GM18498 (cell line): ENCODE results near the gene UTS2B.
"Not testable (repeated sequence)": the region's sequence is repeated elsewhere in the genome, so short reads cannot be mapped to it uniquely, and the experiment has no call there.

ENCODE experiments used
- ATAC-seq: cut with Tn5 transposase; IDR thresholded peaks from one replicate; pipeline ENCODE4 v1.9.1; 2021; ENCODE audit warnings: mild to moderate bottlenecking, moderate library complexity; ENCODE audit not compliant: unreplicated experiment

UTS2B gene

GRCh38 chr3:191282251-191283185 lies 47.8 kb downstream of the UTS2B start:
- ATAC-seq: no peak

DNA sequence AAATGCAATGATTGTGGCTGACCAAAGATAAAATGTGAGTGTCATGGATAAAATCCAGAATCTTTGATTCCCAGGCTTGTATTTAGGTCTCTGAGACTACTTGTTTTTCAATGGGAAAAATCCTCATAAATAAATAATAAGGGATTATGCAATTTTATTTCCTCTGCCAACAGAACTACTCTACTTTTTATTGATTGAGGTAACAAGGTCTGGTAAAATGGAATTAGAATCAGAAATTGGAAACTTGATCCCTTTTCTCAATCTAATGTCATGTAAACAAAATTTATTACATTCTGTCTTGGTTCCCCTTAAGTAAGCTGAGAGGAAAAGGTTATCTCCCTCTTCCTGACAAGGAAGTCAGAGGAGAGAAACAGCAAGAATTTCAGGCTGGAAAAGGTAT lies 49.4 kb downstream of the UTS2B start:
- no peak for ATAC-seq

DNA sequence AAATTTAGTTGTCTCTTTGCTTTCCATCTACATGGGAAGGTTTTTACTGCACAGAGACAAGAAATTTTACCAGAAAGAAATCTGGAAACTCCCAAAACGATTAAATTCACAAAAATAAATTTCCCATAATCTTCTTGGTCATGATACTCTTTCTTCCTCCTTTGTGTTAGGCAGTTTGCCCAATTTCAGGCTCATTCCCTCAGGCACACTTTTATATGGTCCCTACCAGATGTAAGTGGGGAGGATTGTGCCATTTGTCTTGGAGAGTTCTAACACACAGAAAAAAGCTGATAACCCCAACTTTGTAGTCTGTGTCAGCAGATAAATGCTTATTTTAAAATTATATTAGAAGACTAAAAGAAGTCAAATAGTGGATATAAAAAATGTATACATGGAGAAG lies 50.2 kb downstream of the UTS2B start:
- no peak for ATAC-seq

GRCh38 chr3:191275751-191276150 lies 54.6 kb downstream of the UTS2B start:
- no peak for ATAC-seq

DNA sequence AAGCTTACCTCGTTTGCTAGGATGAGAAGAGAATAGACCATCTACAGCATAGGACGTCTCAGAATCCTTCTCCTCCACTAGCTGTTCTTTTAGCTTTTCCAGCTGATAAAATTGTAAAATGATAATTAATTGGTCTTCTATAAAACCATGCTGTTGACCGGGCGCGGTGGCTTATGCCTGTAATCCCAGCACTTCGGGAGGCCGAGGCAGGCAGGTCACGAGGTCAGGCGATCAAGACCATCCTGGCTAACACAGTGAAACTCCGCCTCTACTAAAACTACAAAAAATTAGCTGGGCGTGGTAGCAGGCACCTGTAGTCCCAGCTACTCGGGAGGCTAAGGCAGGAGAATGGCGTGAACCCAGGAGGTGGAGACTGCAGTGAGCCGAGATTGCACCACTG lies 55.1 kb downstream of the UTS2B start:
- ATAC-seq: not testable (repeated sequence)

DNA sequence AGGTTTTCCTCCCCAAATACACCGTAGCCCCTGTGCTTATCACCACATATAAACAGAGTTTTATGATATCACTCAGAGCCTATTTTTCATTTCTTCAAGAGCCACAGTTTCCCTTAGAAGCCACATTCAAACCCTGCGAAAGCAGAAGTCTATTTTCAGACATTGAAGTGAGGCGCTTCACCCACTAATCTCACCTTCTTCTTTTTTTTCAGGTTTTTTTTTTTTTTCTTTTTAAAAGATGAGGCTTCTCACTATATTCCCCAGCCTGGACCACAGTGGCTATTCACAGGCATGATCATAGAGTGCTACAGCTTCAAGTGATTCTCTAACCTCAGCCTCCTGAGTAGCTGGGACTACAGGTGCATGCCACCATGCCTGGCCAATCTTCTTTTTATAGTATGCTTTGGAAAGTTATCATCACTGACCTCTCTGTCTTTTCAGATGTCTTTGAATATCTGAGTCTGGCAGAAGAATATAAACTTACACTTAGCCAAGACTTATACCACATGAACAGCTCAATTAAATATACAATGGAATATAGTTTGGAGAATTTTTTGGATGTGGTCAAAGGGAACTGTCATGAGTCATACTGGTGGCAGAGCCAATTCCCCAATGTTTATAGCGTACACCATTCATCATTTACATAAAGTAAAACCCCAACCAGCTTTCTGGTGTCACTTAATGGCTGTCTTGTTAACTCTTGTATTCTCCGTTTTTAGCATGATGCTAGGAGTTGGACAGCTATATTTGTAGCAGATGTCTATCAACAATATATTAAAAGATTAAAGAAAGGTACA lies 60.8 kb downstream of the UTS2B start:
- peak; percentile 84 for ATAC-seq

- no peak for ATAC-seq
These were observed 61.6 kb downstream of the UTS2B start for GRCh38 chr3:191268737-191269136.

DNA sequence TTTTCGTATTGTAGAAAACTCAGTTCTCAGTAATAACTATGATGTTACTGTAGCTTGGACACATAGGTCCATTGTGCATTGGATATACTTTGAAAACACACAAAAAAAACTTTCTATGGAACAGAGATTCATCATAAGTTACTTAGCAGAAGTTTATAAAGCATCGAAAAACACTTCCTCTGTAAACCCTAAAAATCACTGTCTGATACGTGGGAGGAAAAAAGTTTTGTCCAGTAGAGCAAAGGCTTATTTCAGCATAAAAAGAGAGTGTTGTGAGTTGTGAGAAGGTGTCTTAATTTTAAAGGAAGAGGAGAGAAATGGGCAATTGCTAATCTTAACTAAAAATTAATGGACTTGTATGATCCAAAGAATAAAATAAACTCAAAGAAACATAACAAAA lies 66.5 kb downstream of the UTS2B start:
- no peak for ATAC-seq

DNA sequence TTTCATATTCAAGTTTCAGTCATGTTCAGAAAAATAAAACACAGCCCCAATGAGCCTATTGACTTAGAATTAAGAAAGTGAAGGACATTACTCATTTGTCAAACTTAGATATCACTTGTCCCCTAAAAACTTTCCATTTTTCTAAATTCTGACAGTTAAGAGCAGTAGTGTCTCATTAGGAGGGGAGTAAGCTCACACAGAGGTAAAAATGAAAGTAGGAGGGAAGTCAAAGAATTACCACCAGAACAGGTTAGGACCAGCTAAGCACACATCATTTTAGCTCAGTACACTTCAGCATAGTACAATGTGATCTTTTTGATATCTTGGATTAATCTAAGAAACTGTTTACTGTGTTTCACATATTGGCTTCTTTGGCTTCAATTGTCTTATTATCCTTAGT lies 67.0 kb downstream of the UTS2B start:
- ATAC-seq: peak; percentile 91

DNA sequence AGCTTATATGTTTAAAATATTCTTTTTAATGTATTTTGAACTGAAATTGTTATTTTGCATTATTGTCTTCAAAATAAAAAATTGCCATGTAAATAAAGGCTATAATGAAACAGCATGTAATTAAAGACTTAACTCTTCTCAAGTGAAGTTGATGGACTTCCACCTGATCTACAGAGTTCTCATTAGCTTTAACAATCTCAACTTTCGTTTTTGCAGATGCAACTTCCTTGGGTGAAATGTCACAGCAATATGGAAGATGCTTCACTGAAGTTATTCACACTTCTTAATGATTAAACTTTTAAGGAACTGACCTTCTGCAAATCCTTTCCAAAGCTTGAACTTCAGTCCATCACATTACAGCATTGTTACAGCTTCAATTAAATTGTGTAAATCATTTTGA lies 67.7 kb downstream of the UTS2B start:
- peak; percentile 42 for ATAC-seq

DNA sequence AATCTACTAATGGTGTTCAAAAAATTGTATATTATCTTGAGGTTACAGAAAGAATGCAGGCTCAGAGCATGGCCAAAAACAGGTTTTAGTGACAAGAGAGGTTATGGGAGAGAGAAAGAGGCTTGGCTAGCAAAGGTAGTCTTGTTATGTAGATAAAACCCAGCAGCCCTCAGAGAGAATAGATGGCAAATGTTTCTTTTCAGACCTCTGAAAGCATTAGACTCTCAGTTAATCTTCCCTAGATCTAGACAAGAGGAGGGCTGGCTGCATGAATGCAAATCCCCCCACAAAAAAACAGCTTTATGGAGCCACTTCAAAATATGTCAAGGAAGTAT lies 69.1 kb downstream of the UTS2B start:
- ATAC-seq: no peak

GRCh38 chr3:191260431-191261303 lies 69.7 kb downstream of the UTS2B start:
- no peak for ATAC-seq

- ATAC-seq: no peak
These were observed 70.8 kb downstream of the UTS2B start for GRCh38 chr3:191259486-191259885.

GRCh38 chr3:191257286-191257685 lies 73.0 kb downstream of the UTS2B start:
- ATAC-seq: no peak

DNA sequence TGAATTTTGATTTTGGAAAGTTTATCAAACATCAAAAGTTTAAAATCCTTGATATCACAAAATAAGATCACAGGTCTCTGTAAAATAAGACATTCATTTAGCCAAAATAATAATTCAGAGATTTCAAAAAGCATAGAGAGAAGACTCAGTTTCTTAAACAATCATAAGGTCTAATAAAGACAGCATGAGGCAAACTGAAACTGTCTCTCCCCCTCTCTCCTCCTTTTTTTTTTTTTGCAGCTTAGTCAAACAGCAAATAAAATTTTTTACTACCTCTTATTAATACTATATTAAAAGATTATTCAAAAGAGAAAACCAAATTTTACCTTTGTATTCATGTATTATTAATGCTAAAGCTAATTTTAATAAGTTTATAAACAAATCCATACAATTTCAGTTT lies 73.9 kb downstream of the UTS2B start:
- no peak for ATAC-seq

DNA sequence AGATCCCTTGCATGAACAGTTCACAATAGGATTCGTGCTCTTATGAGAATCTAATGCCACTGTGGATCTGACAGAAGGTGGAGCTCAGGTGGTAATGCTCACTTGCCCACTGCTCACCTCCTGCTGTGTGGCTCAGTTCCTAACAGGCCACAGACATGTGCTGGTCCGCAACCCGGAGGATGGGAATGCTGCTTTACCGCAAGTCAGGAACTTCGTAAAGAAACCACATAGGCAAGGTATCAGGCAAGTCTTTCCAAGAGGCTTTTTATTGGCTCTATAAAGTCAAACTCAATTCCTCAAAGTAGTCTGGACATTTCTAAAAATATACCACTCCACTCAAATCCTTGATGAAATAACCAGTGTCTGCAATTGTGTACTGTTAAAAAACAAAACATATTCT lies 75.2 kb downstream of the UTS2B start:
- ATAC-seq: no peak

GRCh38 chr3:191254098-191254873 lies 76.0 kb downstream of the UTS2B start:
- no peak for ATAC-seq

- ATAC-seq: peak; percentile 48
These were observed 77.1 kb downstream of the UTS2B start for GRCh38 chr3:191253089-191253799.

- ATAC-seq: no peak
These were observed 83.7 kb downstream of the UTS2B start for GRCh38 chr3:191246630-191247029.

DNA sequence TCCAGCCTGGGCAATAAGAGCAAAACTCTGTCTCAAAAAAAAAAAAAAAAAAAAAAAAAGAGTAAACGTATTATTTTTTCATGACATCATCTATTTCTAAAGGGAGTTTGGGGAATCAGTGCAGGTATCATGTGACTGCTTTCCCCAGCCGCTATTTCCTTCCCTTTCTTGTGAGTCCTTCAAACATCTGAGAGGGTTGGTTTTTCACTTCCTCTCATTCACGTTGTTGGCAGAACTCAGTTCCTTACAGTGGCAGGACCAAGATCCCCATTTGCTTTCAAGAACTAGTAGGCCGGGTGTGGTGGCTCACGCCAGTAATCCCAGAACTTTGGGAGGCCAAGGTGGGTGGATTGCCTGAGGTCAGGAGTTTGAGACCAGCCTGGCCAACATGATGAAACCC lies 84.3 kb downstream of the UTS2B start:
- ATAC-seq: peak; percentile 88
